ENCODE data around the gene PRKCH.

PRKCH gene

GRCh38 chr14:61358554-61359226 lies 37.3 kb downstream of the PRKCH start:
- TF ChIP-seq CTCF (IDR thresholded peaks at IDR 0.05; ENCODE audit: low read depth, low read length) (no peak), POLR2A (IDR thresholded peaks at IDR 0.05; ENCODE audit: extremely low read depth, insufficient read length) (no peak), MAX (IDR thresholded peaks at IDR 0.05; ENCODE audit: low read depth, low read length) (no peak), MYC (IDR thresholded peaks at IDR 0.05; ENCODE audit: low read depth, low read length) (no peak)
- no peak overlapping the region for H3K4me3 ChIP-seq (ENCODE audit: low read depth, low read length)
- no peak for DNase-seq (ENCODE audit: low read depth)

- H3K4me3 ChIP-seq (ENCODE audit: low read depth, low read length): no peak overlapping the region
- TF ChIP-seq POLR2A (IDR thresholded peaks at IDR 0.05; ENCODE audit: extremely low read depth, insufficient read length) (no peak), MYC (IDR thresholded peaks at IDR 0.05; ENCODE audit: low read depth, low read length) (no peak), CTCF (IDR thresholded peaks at IDR 0.05; ENCODE audit: low read depth, low read length) (no peak), MAX (IDR thresholded peaks at IDR 0.05; ENCODE audit: low read depth, low read length) (no peak)
- DNase-seq (ENCODE audit: low read depth): no peak
These were observed 39.6 kb downstream of the PRKCH start for GRCh38 chr14:61360796-61361525.

- H3K4me3 ChIP-seq (ENCODE audit: low read depth, low read length): no peak overlapping the region
- TF ChIP-seq MYC (IDR thresholded peaks at IDR 0.05; ENCODE audit: low read depth, low read length) (no peak), POLR2A (IDR thresholded peaks at IDR 0.05; ENCODE audit: extremely low read depth, insufficient read length) (no peak), CTCF (IDR thresholded peaks at IDR 0.05; ENCODE audit: low read depth, low read length) (no peak), MAX (IDR thresholded peaks at IDR 0.05; ENCODE audit: low read depth, low read length) (no peak)
- DNase-seq (ENCODE audit: low read depth): no peak
These were observed 40.8 kb downstream of the PRKCH start for GRCh38 chr14:61362072-61362750.

- DNase-seq (ENCODE audit: low read depth): no peak
- TF ChIP-seq MAX (IDR thresholded peaks at IDR 0.05; ENCODE audit: low read depth, low read length): no peak
- H3K4me3 ChIP-seq (ENCODE audit: low read depth, low read length): no peak overlapping the region
These were observed 42.9 kb downstream of the PRKCH start for GRCh38 chr14:61364243-61364642.

GRCh38 chr14:61365667-61366212 lies 44.4 kb downstream of the PRKCH start:
- TF ChIP-seq MAX (IDR thresholded peaks at IDR 0.05; ENCODE audit: low read depth, low read length): no peak
- TF ChIP-seq POLR2A (IDR thresholded peaks at IDR 0.05; ENCODE audit: extremely low read depth, insufficient read length): no peak
- no peak for TF ChIP-seq MYC (IDR thresholded peaks at IDR 0.05; ENCODE audit: low read depth, low read length)
- no peak for TF ChIP-seq CTCF (IDR thresholded peaks at IDR 0.05; ENCODE audit: low read depth, low read length)
- DNase-seq (ENCODE audit: low read depth): no peak
- H3K4me3 ChIP-seq (ENCODE audit: low read depth, low read length): no peak overlapping the region

Data from NB4 (cell line).